Activated naive CD4-positive, alpha-beta T cell (primary cell): ENCODE data around the gene DMRT1.
A peak's percentile ranks its signal among the peaks of the same experiment; 100 is the strongest.
"Not testable (repeated sequence)": the region's sequence is repeated elsewhere in the genome, so short reads cannot be mapped to it uniquely, and the experiment has no call there.

Source experiments
- DNase-seq, 4 experiments: peaks; one replicate each; lab custom pipeline; 2025; lab: John Stamatoyannopoulos, UW

The DMRT1 gene

GRCh38 chr9:998299-999110 is 157.0 kb downstream of the DMRT1 start:
- not testable (repeated sequence) for DNase-seq

- no peak for DNase-seq
Observed at GRCh38 chr9:1001838-1002237, 160.3 kb downstream of the DMRT1 start.

- DNase-seq = no peak
Observed at GRCh38 chr9:1002678-1003077, 161.2 kb downstream of the DMRT1 start.

GRCh38 chr9:1005043-1005667 is 163.7 kb downstream of the DMRT1 start:
- no peak for DNase-seq

GRCh38 chr9:1007312-1007711 is 165.8 kb downstream of the DMRT1 start:
- DNase-seq = no peak

GRCh38 chr9:1008216-1008615 is 166.7 kb downstream of the DMRT1 start:
- DNase-seq = no peak

GRCh38 chr9:1009101-1009707 is 167.7 kb downstream of the DMRT1 start:
- DNase-seq = peak; percentile 32 to 66 (median 34)

- DNase-seq = no peak
Observed at GRCh38 chr9:1013021-1013420, 171.5 kb downstream of the DMRT1 start.

GRCh38 chr9:1014225-1014624 is 172.7 kb downstream of the DMRT1 start:
- DNase-seq = no peak

GRCh38 chr9:1014640-1015039 is 173.1 kb downstream of the DMRT1 start:
- DNase-seq = no peak

- no peak for DNase-seq
Observed at GRCh38 chr9:1018121-1018520, 176.6 kb downstream of the DMRT1 start.
